A549 (cell line): ENCODE results near the gene RHOBTB1.

Source experiments
- CBX2 ChIP-seq: fragments of 200-600 bp; sonication (generic); IDR thresholded peaks from 2 replicates; pipeline ENCODE4 v1.6.1; 2016; ENCODE audit warnings: low read depth, mild to moderate bottlenecking, borderline replicate concordance
- CTCF ChIP-seq: fragments of >200 bp; sonication (Bioruptor Twin); formaldehyde crosslinking; IDR thresholded peaks from 3 replicates; pipeline ENCODE4 v1.5.1; 2016
- JUN ChIP-seq, 2 experiments: fragments of >200 bp; sonication (Bioruptor Twin); formaldehyde crosslinking; IDR thresholded peaks; 2 replicates in 1 of 2; 3 replicates in 1 of 2; pipeline ENCODE4 v1.6.1; 2016 to 2017
- POLR2A ChIP-seq: IDR thresholded peaks from 2 replicates; pipeline ENCODE4 v1.6.1; 2012; ENCODE audit warnings: mild to moderate bottlenecking, low read length
- REST ChIP-seq: fragments of 200-600 bp; sonication (generic); IDR thresholded peaks from 2 replicates; pipeline ENCODE4 v1.6.1; 2016; ENCODE audit warnings: antibody characterized with exemption, mild to moderate bottlenecking, moderate library complexity
- USF2 ChIP-seq: fragments of 450-650 bp; IDR thresholded peaks from 2 replicates; pipeline ENCODE4 v1.6.1; 2014; ENCODE audit warnings: antibody characterized with exemption

- TF ChIP-seq USF2 (no peak), CTCF (no peak), POLR2A (no peak), JUN (IDR thresholded peaks at IDR 0.05) (no peak), REST (no peak), CBX2 (no peak)
These were observed 66.2 kb downstream of the RHOBTB1 start for GRCh38 chr10:60877777-60878120.
